Esophagus squamous epithelium (tissue), 5 donors: Measurements from ENCODE around the gene ADAMTS14. TPM values are rescaled to one million over a fixed set of nuclear protein-coding genes. Genes with fewer than 3 reads are reported as not detected.

Source experiments
- DNase-seq: peaks from one replicate; lab custom pipeline; 2025; lab: John Stamatoyannopoulos, UW
- H3K27ac ChIP-seq, 4 donors: fragments of 200-600 bp; sonication (generic); one replicate each; pipeline ENCODE4 v1.5.1; 2016 to 2019; ENCODE audit warnings: mild to moderate bottlenecking in 1 of 4
- H3K27me3 ChIP-seq, 4 donors: fragments of 200-600 bp; sonication (generic); 1 replicate in 3 of 4; 2 replicates in 1 of 4; pipeline versions ENCODE4 v1.5.1 to v1.6.0; 2017 to 2021; ENCODE audit warnings: antibody characterized with exemption in 1 of 4
- H3K36me3 ChIP-seq, 3 donors: fragments of 200-600 bp; sonication (generic); one replicate each; pipeline ENCODE4 v1.5.1; 2016 to 2019
- H3K4me1 ChIP-seq, 3 donors: fragments of 200-600 bp; sonication (generic); one replicate each; pipeline ENCODE4 v1.5.1; 2017 to 2019
- H3K4me3 ChIP-seq, 4 donors: fragments of 200-600 bp; sonication (generic); 1 replicate in 3 of 4; 2 replicates in 1 of 4; pipeline ENCODE4 v1.5.1; 2016 to 2019; ENCODE audit warnings: mild to moderate bottlenecking in 2 of 4, moderate library complexity in 1 of 4
- H3K9me3 ChIP-seq, 3 donors: fragments of 200-600 bp; sonication (generic); one replicate each; pipeline ENCODE4 v1.5.1; 2016 to 2019
- CTCF ChIP-seq, 6 experiments: fragments of 450-650 bp in 4 of 6; fragments of 200-600 bp in 2 of 6; sonication (generic) in 2 of 6; IDR thresholded peaks; one replicate each; pipeline ENCODE4 v1.5.1; 2016 to 2019; ENCODE audit warnings: antibody characterized with exemption in 6 of 6, mild to moderate bottlenecking in 4 of 6, moderate library complexity in 4 of 6
- POLR2A ChIP-seq, 4 donors: fragments of 450-650 bp; IDR thresholded peaks; one replicate each; pipeline ENCODE4 v1.6.1; 2017; ENCODE audit warnings: antibody characterized with exemption in 4 of 4, mild to moderate bottlenecking in 4 of 4, moderate library complexity in 3 of 4
- WGBS, 2 donors: methylation state at CpG; one replicate each; pipeline ENCODE4 v1.1.5; 2018; 5-methylcytosine and 5-hydroxymethylcytosine counted together
- intact Hi-C: fragments of 100-400 bp; cut with DNase I; formaldehyde crosslinking; loops from one replicate; pipeline ENCODE4 v1.15.0; 2022
- total RNA-seq, 4 donors: library from RNA; depleted of rRNA; stranded (reverse); fragments of >200 nt; gene quantifications; one replicate each; pipeline ENCODE4 v1.1.0, GENCODE V29; 2016
- donor health status: DM: yes; HTN: yes; CAD: no.

Gene ADAMTS14
- total RNA-seq, 4 donors from 2014 or later, result 0.23 to 0.75 (median 0.38) TPM; not detected in 1

GRCh38 chr10:70799124-70799523, 126.8 kb downstream of the ADAMTS14 start:
- TF ChIP-seq CTCF (IDR thresholded peaks at IDR 0.05) (no peak), POLR2A (IDR thresholded peaks at IDR 0.05) (no peak)
- no peak for DNase-seq
- Histone ChIP-seq H3K36me3 (no peaks in the 10 kb centered on the region), H3K9me3 (no peaks in the 10 kb centered on the region), H3K4me3 (no peak overlapping the region), H3K27ac (no peak overlapping the region), H3K4me1 (peaks cover 0 to 9% (median 4%) of the 10 kb centered on the region in 3 donors), H3K27me3 (peaks cover 0 to 13% (median 0%) of the 10 kb centered on the region in 4 donors)
- intact Hi-C loops, result no loop called here
- 62 to 72% methylated on average over 3 to 4 of the region's 5 CpGs for WGBS, 2 donors

GRCh38 chr10:70801854-70802253, 129.5 kb downstream of the ADAMTS14 start:
- H3K9me3 ChIP-seq, result no peaks in the 10 kb centered on the region
- no peak for DNase-seq
- no peaks in the 10 kb centered on the region for H3K36me3 ChIP-seq
- intact Hi-C loops, result no loop called here
- H3K4me3 ChIP-seq, result no peak overlapping the region
- H3K27me3 ChIP-seq, result peaks cover 0 to 13% (median 0%) of the 10 kb centered on the region in 4 donors
- TF ChIP-seq POLR2A (IDR thresholded peaks at IDR 0.05) (no peak), CTCF (IDR thresholded peaks at IDR 0.05) (no peak)
- H3K27ac ChIP-seq, result no peak overlapping the region
- WGBS, 2 donors, result 88 to 95% methylated on average over 1 of the region's 1 CpG
- peaks cover 0 to 32% (median 12%) of the 10 kb centered on the region in 3 donors for H3K4me1 ChIP-seq

GRCh38 chr10:70803775-70804420, 131.6 kb downstream of the ADAMTS14 start:
- WGBS, 2 donors, result 39 to 49% methylated on average over 2 of the region's 2 CpGs
- intact Hi-C loops, result no loop called here
- H3K9me3 ChIP-seq, result no peaks in the 10 kb centered on the region
- no peak overlapping the region for H3K4me3 ChIP-seq
- H3K36me3 ChIP-seq, result no peaks in the 10 kb centered on the region
- peaks cover 7 to 53% (median 12%) of the 10 kb centered on the region in 3 donors for H3K4me1 ChIP-seq
- TF ChIP-seq CTCF (IDR thresholded peaks at IDR 0.05) (no peak), POLR2A (IDR thresholded peaks at IDR 0.05) (no peak)
- no peak for DNase-seq
- H3K27me3 ChIP-seq, result peaks cover 0 to 3% (median 0%) of the 10 kb centered on the region in 4 donors
- H3K27ac ChIP-seq, result peak overlapping the region; percentile 79 to 90 (median 84)

GRCh38 chr10:70804421-70804808, 132.1 kb downstream of the ADAMTS14 start:
- H3K4me1 ChIP-seq, result peaks cover 8 to 56% (median 12%) of the 10 kb centered on the region in 3 donors
- no peaks in the 10 kb centered on the region for H3K27me3 ChIP-seq
- peak overlapping the region; percentile 79 to 90 (median 84) for H3K27ac ChIP-seq
- no peaks in the 10 kb centered on the region for H3K9me3 ChIP-seq
- WGBS, 2 donors, result 29 to 31% methylated on average over 2 of the region's 2 CpGs
- TF ChIP-seq POLR2A (IDR thresholded peaks at IDR 0.05) (no peak), CTCF (IDR thresholded peaks at IDR 0.05) (no peak)
- no peak for DNase-seq
- no peaks in the 10 kb centered on the region for H3K36me3 ChIP-seq
- intact Hi-C loops, result no loop called here
- H3K4me3 ChIP-seq, result no peak overlapping the region

GRCh38 chr10:70805619-70806215, 133.4 kb downstream of the ADAMTS14 start:
- no peak for TF ChIP-seq POLR2A (IDR thresholded peaks at IDR 0.05)
- no peak overlapping the region for H3K4me3 ChIP-seq
- no peaks in the 10 kb centered on the region for H3K36me3 ChIP-seq
- peaks cover 8 to 65% (median 12%) of the 10 kb centered on the region in 3 donors for H3K4me1 ChIP-seq
- peak overlapping the region in 3 of 4 donors; percentile 69 to 90 (median 87) for H3K27ac ChIP-seq
- no peak for DNase-seq
- intact Hi-C loops, result no loop called here
- no peaks in the 10 kb centered on the region for H3K9me3 ChIP-seq
- 94 to 96% methylated on average over 3 of the region's 3 CpGs for WGBS, 2 donors
- no peaks in the 10 kb centered on the region for H3K27me3 ChIP-seq
